ENCODE measurements around the gene OR7D4.
"Not testable (repeated sequence)": the region's sequence is repeated elsewhere in the genome, so short reads cannot be mapped to it uniquely, and the experiment has no call there.

The OR7D4 gene

GRCh38 chr19:9219489-9219888, at the start of gene OR7D4:
Gene OR7D4, minus strand, starts transcription at chr19:9219589. Its CDS starts 4,752 bp downstream, at chr19:9214837.
- Mint-ChIP-seq H3K4me3 (no peak within 1 kb of the TSS), H3K4me1 (no peaks in the 10 kb centered on the region), H3K27me3 (ENCODE audit: low read depth, poor library complexity) (peaks cover 3% of the 10 kb centered on the region), H3K27ac (no peak within 1 kb of the TSS), H3K36me3 (ENCODE audit: low read depth) (no peaks in the 10 kb centered on the region), H3K9me3 (peaks cover 73% of the 10 kb centered on the region)
- no peak for DNase-seq
- TF ChIP-seq, protein P1, sequence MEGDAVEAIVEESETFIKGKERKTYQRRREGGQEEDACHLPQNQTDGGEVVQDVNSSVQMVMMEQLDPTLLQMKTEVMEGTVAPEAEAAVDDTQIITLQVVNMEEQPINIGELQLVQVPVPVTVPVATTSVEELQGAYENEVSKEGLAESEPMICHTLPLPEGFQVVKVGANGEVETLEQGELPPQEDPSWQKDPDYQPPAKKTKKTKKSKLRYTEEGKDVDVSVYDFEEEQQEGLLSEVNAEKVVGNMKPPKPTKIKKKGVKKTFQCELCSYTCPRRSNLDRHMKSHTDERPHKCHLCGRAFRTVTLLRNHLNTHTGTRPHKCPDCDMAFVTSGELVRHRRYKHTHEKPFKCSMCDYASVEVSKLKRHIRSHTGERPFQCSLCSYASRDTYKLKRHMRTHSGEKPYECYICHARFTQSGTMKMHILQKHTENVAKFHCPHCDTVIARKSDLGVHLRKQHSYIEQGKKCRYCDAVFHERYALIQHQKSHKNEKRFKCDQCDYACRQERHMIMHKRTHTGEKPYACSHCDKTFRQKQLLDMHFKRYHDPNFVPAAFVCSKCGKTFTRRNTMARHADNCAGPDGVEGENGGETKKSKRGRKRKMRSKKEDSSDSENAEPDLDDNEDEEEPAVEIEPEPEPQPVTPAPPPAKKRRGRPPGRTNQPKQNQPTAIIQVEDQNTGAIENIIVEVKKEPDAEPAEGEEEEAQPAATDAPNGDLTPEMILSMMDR (IDR thresholded peaks at IDR 0.05) = no peak

DNA sequence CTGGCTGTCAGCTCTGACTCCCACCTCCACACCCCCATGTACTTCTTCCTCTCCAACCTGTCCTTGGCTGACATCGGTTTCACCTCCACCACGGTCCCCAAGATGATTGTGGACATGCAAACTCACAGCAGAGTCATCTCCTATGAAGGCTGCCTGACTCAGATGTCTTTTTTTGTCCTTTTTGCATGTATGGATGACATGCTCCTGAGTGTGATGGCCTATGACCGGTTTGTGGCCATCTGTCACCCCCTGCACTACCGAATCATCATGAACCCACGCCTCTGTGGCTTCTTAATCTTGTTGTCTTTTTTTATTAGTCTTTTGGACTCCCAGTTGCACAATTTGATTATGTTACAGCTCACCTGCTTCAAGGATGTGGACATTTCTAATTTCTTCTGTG, 31.8 kb upstream of the OR7D4 start:
- Mint-ChIP-seq H3K4me3 (no peak overlapping the region), H3K27ac (no peak overlapping the region), H3K4me1 (no peaks in the 10 kb centered on the region), H3K9me3 (peaks cover 74% of the 10 kb centered on the region), H3K27me3 (ENCODE audit: low read depth, poor library complexity) (no peaks in the 10 kb centered on the region), H3K36me3 (ENCODE audit: low read depth) (no peaks in the 10 kb centered on the region)
- no peak for DNase-seq
- TF ChIP-seq, protein P1 (IDR thresholded peaks at IDR 0.05) = no peak

- TF ChIP-seq, protein P1 (IDR thresholded peaks at IDR 0.05) = no peak
- Mint-ChIP-seq H3K4me1 (no peaks in the 10 kb centered on the region), H3K36me3 (ENCODE audit: low read depth) (no peaks in the 10 kb centered on the region), H3K27me3 (ENCODE audit: low read depth, poor library complexity) (peaks cover 3% of the 10 kb centered on the region), H3K27ac (no peak within 1 kb of the TSS), H3K4me3 (no peak within 1 kb of the TSS), H3K9me3 (peaks cover 73% of the 10 kb centered on the region)
- DNase-seq = no peak
Measured at GRCh38 chr19:9250630-9251029, 31.2 kb upstream of the OR7D4 start, which contains the start of gene OR7E24. Gene OR7E24, plus strand, starts transcription at chr19:9250930. Its CDS starts 114 bp downstream, at chr19:9251044.

DNA sequence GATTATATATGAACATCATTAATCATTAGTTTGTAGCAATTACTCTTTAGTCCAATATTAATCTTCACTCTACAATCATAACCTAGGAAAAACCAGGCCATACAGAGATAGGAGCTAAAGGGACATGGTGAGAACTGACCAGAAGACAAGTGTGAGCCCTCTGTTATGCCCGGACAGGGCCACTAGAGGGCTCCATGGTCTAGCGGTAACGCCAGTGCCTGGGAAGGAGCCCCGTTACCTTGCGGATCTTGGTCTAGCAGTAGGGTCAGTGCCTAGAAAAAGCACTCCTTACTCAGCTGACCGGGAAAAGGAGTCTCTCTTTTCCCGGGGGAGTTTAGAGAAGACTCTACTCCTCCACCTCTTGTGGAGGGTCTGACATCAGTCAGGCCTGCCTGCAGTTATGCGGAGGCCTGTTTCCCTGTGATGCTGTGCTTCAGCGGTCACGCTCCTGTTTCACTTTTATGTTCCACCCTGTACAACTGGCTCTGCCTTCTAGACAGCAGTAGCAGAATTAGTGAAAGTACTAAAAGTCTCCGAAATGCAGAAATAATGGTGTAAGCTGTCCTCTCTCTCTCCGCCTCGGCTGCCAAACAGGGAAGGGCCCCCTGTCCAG, 13.8 kb downstream of the OR7D4 start:
- Mint-ChIP-seq H3K9me3 (peaks cover 25% of the 10 kb centered on the region), H3K4me3 (no peak overlapping the region)
- peak; percentile 76 for DNase-seq

DNA sequence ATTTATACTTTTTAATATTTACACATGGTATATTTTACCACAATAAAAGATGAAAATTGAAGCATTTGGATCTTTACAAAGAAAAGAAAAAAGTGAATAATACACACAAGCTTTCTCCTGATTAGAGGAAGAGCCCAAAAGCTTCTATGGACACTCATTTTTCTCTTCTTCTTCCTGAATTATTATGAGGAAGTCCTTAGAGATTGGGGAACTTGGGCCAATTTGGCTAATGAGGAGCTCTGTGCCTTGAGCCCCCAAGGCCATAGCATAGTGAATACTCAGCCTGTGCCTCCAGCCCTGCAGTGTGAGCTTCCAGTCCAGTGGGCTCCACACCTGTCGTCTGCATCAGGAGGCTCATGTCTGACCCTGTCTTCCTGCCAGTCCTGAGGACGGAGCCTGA, 21.3 kb downstream of the OR7D4 start:
- H3K36me3 Mint-ChIP-seq (ENCODE audit: low read depth); DNase-seq; H3K27ac Mint-ChIP-seq; H3K4me3 Mint-ChIP-seq; H3K27me3 Mint-ChIP-seq (ENCODE audit: low read depth, poor library complexity); H3K4me1 Mint-ChIP-seq: not testable (repeated sequence)
- peaks cover 53% of the 10 kb centered on the region for H3K9me3 Mint-ChIP-seq

More for the DNA sequence above, 13.8 kb downstream of the OR7D4 start:
- Mint-ChIP-seq H3K27me3 (ENCODE audit: low read depth, poor library complexity) (peaks cover 6% of the 10 kb centered on the region), H3K36me3 (ENCODE audit: low read depth) (no peaks in the 10 kb centered on the region), H3K4me1 (no peaks in the 10 kb centered on the region), H3K27ac (no peak overlapping the region)
- TF ChIP-seq, protein P1 (IDR thresholded peaks at IDR 0.05) = peak; percentile 90

GRCh38 chr19:9189535-9189934, 29.9 kb downstream of the OR7D4 start:
- peaks cover 10% of the 10 kb centered on the region for H3K27me3 Mint-ChIP-seq (ENCODE audit: low read depth, poor library complexity)

More at GRCh38 chr19:9189535-9189934, 29.9 kb downstream of the OR7D4 start:
- no peak for DNase-seq
- TF ChIP-seq, protein P1 (IDR thresholded peaks at IDR 0.05) = no peak
- no peaks in the 10 kb centered on the region for H3K4me1 Mint-ChIP-seq
- no peak overlapping the region for H3K27ac Mint-ChIP-seq
- H3K4me3 Mint-ChIP-seq = no peak overlapping the region
- H3K36me3 Mint-ChIP-seq (ENCODE audit: low read depth) = peaks cover 21% of the 10 kb centered on the region
- H3K9me3 Mint-ChIP-seq = peaks cover 58% of the 10 kb centered on the region
